ENCODE measurements around the gene MAP2K2. TPM values are rescaled to one million over a fixed set of nuclear protein-coding genes. Genes with fewer than 3 reads are reported as not detected.
A peak's percentile ranks its signal among the peaks of the same experiment; 100 is the strongest.

MAP2K2 gene
- total RNA-seq, 1 donor from 2014 or later, result 123 TPM

GRCh38 chr19:4124638-4125037 is 716 bp upstream of the MAP2K2 start:
- no peak for TF ChIP-seq CTCF (conservative IDR thresholded peaks at IDR 0.05; ENCODE audit: low read depth, low read length)
- H3K4me3 ChIP-seq (ENCODE audit: low read depth, low read length), result peak overlapping the region; percentile 87
- no peak for DNase-seq (ENCODE audit: low read depth)

GRCh38 chr19:4122480-4122879 is 1.4 kb downstream of the MAP2K2 start:
- H3K4me3 ChIP-seq (ENCODE audit: low read depth, low read length), result peak overlapping the region; percentile 87
- DNase-seq (ENCODE audit: low read depth), result no peak
- no peak for TF ChIP-seq CTCF (conservative IDR thresholded peaks at IDR 0.05; ENCODE audit: low read depth, low read length)

GRCh38 chr19:4121815-4122214 is 2.1 kb downstream of the MAP2K2 start:
- TF ChIP-seq CTCF (conservative IDR thresholded peaks at IDR 0.05; ENCODE audit: low read depth, low read length), result no peak
- DNase-seq (ENCODE audit: low read depth), result no peak
- no peak overlapping the region for H3K4me3 ChIP-seq (ENCODE audit: low read depth, low read length)

- DNase-seq (ENCODE audit: low read depth), result no peak
- no peak overlapping the region for H3K4me3 ChIP-seq (ENCODE audit: low read depth, low read length)
- no peak for TF ChIP-seq CTCF (conservative IDR thresholded peaks at IDR 0.05; ENCODE audit: low read depth, low read length)
These were observed 2.7 kb downstream of the MAP2K2 start for GRCh38 chr19:4121273-4121612.

GRCh38 chr19:4120559-4121272 is 3.2 kb downstream of the MAP2K2 start:
- DNase-seq (ENCODE audit: low read depth), result no peak
- TF ChIP-seq CTCF (conservative IDR thresholded peaks at IDR 0.05; ENCODE audit: low read depth, low read length), result no peak

GRCh38 chr19:4119763-4120162 is 4.2 kb downstream of the MAP2K2 start:
- H3K4me3 ChIP-seq (ENCODE audit: low read depth, low read length), result no peak overlapping the region
- no peak for DNase-seq (ENCODE audit: low read depth)
- TF ChIP-seq CTCF (conservative IDR thresholded peaks at IDR 0.05; ENCODE audit: low read depth, low read length), result no peak

More at GRCh38 chr19:4120559-4121272, 3.2 kb downstream of the MAP2K2 start:
- H3K4me3 ChIP-seq (ENCODE audit: low read depth, low read length), result no peak overlapping the region

- DNase-seq (ENCODE audit: low read depth), result no peak
- H3K4me3 ChIP-seq (ENCODE audit: low read depth, low read length), result no peak overlapping the region
- TF ChIP-seq CTCF (conservative IDR thresholded peaks at IDR 0.05; ENCODE audit: low read depth, low read length), result no peak
These were observed 8.0 kb downstream of the MAP2K2 start for GRCh38 chr19:4115818-4116385.

Data from epithelial cell of proximal tubule (primary cell).